ENCODE data around the gene SENP5. TPM values are rescaled to one million over a fixed set of nuclear protein-coding genes. Genes with fewer than 3 reads are reported as not detected.
"Not testable (repeated sequence)": the region's sequence is repeated elsewhere in the genome, so short reads cannot be mapped to it uniquely, and the experiment has no call there.

Gene SENP5
- total RNA-seq, 1 donor from 2014 or later, result 19.6 TPM

DNA sequence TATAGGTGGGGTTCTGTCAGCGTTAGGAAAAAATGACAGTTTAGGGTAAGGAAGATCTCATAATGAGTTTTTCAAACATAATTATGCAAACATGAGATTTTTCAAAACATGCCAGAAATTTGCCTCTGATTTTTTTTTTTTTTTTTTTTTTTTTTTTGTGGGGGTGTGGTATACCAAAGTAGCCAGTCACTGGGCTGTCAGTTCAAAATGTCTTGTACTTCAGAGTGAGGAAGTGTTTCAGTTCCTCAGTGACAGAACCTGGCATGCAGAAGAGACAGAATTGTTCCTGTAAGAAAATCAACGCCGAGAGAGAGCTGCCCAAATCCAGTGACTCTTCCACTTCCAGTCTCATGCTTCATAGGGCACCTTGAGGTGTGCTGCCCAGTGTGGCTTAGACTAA lies 64.9 kb downstream of the SENP5 start:
- no peak for ATAC-seq
- intact Hi-C loops (cut with micrococcal nuclease), result no loop called here
- DNase-seq, result no peak

DNA sequence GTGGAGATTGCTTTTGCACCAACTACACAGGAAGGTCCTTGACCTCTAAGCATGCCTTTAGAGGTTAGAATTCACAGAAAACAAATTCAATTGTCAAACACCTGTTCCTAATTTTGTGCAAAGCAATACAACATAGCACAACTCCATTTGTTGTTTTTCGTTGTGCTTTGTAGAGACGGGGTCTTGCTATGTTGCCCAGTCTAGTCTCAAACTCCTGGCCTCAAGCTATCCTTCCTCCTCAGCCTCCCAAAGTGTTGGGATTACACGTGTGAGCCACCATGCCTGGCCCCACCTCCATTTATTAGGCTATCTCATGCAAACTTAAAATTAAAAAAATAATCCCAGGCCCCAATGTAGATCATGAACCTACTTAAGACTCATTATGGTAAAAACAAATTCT lies 68.6 kb downstream of the SENP5 start:
- DNase-seq, result no peak
- intact Hi-C loops (cut with micrococcal nuclease), result no loop called here
- no peak for ATAC-seq

DNA sequence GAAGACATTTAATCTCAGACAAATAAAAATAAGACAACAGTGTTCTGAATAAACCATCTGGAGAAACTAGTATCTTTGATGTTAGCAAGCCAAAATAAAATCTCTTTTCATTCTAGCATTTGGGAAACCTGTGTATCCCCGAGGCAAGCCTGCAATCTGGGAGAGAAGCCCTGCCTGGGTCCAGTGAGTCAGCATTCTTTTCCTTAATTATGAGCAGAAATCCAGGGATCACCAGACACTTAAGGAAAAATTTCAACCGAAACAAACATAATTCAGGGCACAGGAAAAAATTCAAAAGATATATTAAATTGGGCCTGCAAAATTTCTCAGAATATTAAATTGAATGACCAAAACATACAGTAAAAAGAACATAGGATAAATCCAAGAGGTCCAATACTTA lies 70.4 kb downstream of the SENP5 start:
- DNase-seq (no peak), ATAC-seq (no peak)
- intact Hi-C loops (cut with micrococcal nuclease), result no loop called here

DNA sequence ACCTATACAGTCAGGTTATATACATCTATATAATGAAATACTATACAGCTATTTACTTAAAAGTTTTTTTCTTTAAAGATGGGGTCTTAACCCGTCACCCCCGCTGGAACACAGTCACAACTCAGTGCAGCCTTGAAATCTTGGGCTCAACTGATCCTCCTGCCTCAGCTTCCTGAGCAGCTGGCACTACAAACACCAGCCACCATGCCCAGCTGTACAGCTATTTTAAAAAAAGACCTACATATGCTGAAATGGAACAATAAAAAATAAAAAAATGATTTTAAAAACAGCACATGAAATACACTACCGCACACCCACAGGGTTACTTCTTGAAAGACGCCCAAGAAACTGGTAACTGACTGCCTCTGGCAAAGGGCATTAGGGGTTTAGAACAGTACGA lies 70.9 kb downstream of the SENP5 start:
- DNase-seq, result no peak
- ATAC-seq, result no peak
- intact Hi-C loops (cut with micrococcal nuclease), result no loop called here

DNA sequence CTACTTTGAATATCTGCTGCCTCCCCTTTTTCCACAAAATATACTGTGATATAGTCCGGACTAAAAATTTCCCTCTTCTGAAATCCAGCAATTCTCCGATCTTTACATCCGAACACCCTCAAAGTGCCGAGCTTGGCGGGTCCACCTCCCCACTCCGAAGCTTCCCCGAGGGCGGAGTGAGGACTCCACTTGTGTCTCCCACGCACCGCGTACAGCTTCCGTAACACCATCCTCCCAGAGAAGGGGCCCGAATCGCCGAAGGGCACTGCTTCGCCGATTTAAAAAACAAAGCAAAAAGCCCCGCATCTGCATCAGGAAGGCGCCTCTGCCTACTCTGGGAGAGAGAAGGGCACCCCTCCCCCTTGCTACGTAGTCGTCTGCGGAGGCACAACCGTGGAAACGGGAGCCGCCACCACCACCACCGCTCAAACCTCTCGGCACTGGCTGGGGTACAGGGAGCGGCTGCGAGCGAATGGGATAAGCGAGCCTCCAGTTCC lies 74.1 kb downstream of the SENP5 start:
- intact Hi-C loops (cut with micrococcal nuclease), result loop anchor here (10.0 kb wide), 1 partner anchor 77 kb away; the partner anchor contains the start of gene SENP5
- DNase-seq (no peak), ATAC-seq (peak; percentile 54)

DNA sequence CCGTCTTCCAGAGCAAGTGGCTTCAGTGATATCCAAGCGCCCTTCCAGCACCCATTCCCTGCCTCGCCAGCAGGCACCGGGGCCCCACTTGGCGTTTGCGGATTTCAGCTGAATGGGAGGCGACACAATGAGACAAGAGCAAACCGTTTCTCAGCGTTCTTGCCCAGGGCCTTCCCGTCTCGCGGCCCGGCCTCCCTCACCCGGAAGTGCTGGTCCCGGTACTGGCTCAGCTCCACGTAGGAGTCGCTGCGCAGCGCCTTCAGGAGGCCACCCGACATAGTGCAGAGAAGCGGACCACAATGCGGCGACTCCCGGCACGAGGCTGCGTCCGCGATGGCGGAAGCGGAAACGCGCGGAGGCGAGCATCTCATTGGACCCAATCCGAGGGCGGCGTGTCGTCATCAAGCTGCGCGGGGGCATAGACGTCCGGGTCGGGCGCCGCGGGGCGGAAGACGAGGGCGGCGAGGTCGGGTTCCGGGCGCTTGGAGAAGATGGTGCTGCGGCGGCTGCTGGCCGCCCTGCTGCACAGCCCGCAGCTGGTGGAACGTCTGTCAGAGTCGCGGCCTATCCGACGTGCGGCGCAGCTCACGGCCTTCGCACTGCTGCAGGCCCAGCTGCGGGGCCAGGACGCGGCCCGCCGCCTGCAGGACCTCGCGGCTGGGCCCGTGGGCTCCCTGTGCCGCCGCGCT lies 74.7 kb downstream of the SENP5 start, which contains the start of gene NCBP2:
Gene NCBP2 (minus strand): TSS at position 303 of the 689 bp plus-strand sequence. CDS start 25 bp downstream, at position 278.
- intact Hi-C loops (cut with micrococcal nuclease), result loop anchor here (10.0 kb wide), 1 partner anchor 78 kb away; the partner anchor contains the start of gene SENP5
- peak; percentile 99 for DNase-seq
- peak; percentile 97 for ATAC-seq

DNA sequence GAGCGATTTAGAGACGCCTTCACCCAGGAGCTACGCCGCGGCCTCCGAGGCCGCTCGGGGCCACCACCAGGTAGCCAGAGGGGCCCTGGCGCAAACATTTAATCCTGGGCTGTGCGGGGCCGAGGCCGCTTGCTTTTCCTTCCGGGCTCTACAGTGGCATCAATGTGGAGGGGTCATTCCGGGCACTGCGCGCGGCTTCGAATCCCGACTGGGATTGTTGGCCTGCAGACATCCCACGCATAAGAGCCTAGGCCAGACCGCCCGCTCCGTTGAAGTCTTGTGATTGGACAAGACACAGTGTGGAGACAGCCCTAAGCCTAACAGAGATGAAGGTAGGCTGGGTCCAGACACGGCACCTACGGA lies 75.2 kb downstream of the SENP5 start:
- DNase-seq (no peak), ATAC-seq (no peak)
- intact Hi-C loops (cut with micrococcal nuclease), result loop anchor here (10.0 kb wide), 1 partner anchor 78 kb away; the partner anchor contains the start of gene SENP5

DNA sequence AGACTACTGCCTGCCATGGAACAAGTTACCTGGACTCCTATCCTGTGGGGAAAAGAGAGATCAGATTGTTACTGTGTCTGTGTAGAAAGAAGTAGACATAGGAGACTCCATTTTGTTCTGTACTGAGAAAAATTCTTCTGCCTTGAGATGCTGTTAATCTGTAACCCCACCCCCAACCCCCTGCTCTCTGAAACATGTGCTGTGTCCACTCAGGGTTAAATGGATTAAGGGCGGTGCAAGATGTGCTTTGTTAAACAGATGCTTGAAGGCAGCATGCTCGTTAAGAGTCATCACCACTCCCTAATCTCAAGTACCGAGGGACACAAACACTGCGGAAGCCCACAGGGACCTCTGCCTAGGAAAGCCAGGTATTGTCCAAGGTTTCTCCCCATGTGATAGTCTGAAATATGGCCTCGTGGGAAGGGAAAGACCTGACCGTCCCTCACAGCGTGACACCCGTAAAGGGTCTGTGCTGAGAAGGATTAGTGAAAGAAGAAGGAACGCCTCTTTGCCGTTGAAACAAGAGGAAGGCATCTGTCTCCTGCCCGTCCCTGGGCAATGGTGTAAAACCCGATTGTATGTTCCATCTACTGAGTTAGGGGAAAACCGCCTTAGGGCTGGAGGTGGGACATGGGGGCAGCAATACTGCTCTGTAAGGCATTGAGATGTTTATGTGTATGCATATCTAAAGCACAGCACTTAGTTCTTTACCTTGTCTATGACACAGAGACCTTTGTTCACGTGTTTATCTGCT lies 76.5 kb downstream of the SENP5 start:
- DNase-seq, ATAC-seq: not testable (repeated sequence)
- intact Hi-C loops (cut with micrococcal nuclease), result loop anchor here (10.0 kb wide), 1 partner anchor 79 kb away; the partner anchor contains the start of gene SENP5

DNA sequence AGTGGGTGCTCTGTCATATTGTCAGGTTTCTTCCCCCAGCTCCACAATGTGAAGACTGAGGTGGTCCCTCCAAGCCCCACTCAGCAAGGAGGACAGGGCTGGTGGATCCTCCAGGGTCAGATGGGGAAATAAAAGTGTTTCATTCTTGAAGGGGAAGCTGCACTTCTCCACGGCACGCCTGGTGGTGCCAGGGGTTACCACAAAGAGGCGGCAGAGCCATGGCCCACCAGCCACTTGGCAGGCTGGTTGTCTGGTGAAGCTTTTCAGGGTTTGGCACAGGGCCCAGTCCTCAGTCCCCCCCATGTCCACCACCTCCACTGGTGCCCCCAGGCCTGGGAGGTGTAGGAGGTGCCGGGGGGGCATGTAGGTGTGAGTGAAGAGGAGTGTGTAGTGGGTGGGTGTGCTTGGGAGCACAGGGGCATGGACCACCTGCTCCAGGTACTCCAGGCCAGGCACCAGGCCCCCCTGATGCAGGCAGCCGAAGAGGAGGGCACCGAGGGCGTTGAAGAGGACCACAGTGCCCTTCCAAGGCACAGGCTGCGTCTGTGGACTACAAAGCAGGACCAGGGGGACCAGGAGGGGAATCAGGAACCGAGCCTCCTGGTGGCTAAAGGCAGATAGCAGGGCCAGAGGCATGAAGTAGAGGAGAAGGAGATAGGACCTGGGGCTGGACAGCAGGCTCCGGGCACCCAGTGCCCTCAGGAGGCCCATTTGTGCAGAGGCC lies 79.6 kb downstream of the SENP5 start:
- ATAC-seq (no peak), DNase-seq (no peak)
- intact Hi-C loops (cut with micrococcal nuclease), result loop anchor here (10.0 kb wide), 1 partner anchor 82 kb away; the partner anchor contains the start of gene SENP5

DNA sequence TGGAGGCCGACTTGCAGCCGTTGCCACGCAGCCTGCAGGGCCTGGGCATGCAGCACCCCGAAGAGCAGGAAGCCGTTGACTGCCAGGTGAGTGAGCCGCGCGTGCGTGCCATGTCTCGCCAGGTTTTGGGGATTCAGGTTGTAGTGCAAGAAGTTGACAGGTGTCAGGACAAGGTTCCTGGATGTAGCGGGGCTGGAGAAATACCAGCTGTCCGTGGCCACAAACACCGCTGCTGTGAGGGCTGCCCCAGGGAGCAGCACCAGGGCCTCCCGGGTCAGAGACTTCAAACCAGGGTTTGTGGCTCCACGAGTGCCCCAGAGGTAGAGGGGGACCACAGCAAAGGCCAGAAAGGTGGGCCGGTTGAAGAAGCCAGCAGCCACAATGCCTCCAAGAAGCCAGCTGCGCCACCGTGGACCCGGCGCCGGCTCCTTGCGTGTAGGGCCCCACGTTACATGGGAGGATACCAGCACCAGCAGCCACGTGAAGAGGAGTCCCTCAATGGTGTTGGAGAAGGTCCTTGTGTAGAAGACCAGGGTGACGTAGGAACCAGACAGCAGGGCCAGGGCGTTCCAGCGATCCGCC lies 80.2 kb downstream of the SENP5 start:
- intact Hi-C loops (cut with micrococcal nuclease), result loop anchor here (10.0 kb wide), 1 partner anchor 83 kb away; the partner anchor contains the start of gene SENP5
- DNase-seq (no peak), ATAC-seq (no peak)

DNA sequence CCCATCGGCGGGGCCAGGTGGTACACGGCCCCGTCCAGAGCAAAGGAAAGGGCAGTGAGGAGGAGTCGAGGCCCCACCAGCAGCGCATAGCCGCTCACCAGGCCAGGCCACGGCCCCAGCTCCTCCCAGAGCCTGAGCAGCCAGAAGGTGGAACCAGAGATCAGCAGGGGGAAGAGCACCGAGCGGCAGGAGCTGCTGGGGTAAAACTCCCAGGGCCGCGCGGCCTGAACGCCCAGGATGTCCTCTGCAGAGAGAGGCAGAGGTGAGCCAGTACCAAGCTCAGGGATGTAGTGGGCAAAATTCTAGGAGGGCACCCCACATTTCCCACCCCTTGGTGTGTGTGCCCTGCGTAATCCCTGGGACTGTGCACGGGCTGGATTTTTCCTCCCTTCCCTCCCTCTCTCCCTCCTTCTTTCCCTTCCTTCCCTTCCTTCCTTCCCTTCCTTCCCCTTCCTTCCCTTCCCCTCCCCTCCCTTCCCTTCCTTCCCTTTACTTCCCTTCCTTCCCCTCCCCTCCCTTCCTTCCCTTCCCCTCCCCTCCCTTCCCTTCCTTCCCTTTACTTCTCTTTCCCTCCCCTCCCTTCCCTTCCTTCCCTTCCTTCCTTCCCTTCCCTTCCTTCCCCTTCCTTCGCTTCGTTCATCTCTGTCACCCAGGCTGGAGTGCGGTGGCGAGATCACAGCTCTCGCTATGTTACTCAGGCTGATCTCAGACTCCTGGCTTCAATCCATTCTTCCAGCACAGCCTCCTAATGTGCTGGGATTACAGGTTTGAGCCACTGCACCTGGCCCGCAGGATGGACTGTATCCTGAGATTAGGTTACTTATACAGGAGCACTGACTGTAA lies 80.9 kb downstream of the SENP5 start:
- ATAC-seq (no peak), DNase-seq (no peak)
- intact Hi-C loops (cut with micrococcal nuclease), result loop anchor here (10.0 kb wide), 1 partner anchor 84 kb away; the partner anchor contains the start of gene SENP5

DNA sequence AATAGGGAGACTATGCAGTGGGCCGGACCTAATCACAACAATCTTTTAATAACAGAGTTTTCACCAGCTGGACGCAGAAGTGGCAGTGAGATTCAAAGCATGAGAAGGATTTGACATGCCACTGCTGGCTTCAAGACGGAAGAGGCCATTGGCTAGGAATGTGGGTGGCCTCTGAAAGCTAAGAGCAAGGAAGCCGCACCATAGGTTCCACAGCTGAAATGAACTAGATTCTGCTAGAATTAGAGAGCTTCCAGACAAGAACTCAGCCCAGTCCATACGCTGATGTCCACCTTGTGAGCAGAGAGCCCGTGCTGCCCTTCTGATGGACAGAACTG lies 81.5 kb downstream of the SENP5 start:
- DNase-seq (no peak), ATAC-seq (no peak)
- intact Hi-C loops (cut with micrococcal nuclease), result loop anchor here (10.0 kb wide), 1 partner anchor 84 kb away; the partner anchor contains the start of gene SENP5

DNA sequence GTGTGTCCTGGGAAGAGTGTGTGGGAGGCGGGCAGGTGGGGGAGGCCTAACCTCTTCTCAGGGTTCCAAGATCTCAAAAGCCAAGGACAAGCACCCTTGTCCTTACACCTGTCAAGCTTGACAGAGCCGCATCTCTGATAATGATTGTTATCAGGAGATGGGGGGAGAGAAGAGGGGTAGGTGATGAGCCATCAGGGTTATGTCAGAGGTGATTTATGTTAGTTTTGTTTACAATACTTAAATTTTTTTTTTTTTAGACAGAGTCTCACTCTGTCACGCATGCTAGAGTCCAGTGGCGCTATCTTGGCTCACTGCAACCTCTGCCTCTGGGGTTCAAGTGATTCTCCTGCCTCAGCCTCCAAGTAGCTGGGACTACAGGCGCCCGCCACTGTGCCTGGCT lies 82.0 kb downstream of the SENP5 start:
- ATAC-seq (no peak), DNase-seq (no peak)
- intact Hi-C loops (cut with micrococcal nuclease), result loop anchor here (10.0 kb wide), 1 partner anchor 85 kb away; the partner anchor contains the start of gene SENP5

DNA sequence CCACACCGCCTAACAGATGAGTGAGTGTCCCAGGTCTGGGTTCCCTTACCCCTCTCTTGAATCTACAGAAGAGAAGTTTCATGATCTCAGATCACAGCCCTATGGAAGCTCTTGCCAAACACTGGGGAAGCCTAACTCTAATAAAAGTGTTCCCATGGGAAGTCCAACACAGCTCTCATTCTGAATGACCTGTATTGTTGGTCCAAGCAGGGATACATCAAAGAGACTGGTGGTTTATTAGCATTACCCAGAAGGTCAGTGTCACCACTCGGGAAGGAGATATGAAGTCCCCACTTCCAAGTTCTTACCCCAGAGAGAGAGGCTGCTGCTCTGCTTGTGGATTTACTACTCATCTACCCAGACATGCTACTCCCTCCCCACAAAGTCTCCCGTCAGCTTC lies 83.7 kb downstream of the SENP5 start:
- intact Hi-C loops (cut with micrococcal nuclease), result no loop called here
- DNase-seq, result no peak
- no peak for ATAC-seq

DNA sequence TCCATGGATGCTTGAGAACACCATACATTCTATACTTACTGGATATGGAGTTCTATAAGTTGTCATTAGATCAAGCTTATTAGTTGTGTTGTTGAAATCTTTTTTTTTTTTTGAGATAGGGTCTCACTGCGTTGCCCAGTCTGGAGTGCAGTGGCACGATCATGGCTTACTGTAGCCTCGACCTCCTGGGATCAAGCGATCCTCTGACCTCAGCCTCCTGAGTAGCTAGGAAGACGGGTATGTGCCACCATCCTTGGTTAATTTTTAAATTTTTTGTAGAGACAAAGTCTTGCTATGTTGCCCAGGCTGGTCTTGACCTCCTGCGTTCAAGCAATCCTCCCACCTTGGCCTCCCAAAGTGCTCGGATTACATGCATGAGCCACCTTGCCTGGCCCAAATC lies 87.1 kb downstream of the SENP5 start:
- ATAC-seq, result no peak
- intact Hi-C loops (cut with micrococcal nuclease), result no loop called here

DNA sequence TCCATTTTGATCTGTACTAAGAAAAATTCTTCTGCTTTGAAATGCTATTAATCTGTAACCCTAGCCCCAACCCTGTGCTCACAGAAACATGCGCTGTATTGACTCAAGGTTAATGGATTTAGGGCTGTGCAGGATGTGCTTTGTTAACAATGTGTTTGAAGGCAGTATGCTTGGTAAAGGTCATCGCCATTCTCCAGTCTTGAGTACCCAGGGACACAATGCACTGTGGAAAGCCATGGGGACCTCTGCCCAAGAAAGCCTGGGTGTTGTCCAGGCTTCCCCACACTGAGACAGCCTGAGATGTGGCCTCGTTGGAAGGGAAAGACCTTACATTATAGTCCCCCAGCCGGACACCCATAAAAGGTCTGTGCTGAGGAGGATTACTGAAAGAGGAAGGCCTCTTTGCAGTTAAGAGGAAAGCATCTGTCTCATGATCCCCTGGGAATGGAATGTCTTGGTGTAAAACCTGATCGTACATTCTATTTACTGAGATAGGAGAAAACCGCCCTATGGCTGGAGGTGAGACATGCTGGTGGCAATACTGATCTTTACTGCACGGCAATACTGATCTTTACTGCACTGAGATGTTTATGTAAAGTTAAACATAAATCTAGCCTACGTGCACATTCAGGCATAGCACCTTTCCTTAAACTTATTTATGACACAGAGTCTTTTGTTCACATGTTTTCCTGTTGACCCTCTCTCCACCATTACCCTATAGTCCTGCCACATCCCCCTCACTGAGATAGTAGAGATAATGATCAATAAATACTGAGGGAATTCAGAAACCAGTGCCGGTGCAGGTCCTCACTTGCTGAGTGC lies 94.6 kb downstream of the SENP5 start:
- intact Hi-C loops (cut with micrococcal nuclease), result no loop called here
- DNase-seq (no peak), ATAC-seq (no peak)

More for the DNA sequence above, 87.1 kb downstream of the SENP5 start:
- no peak for DNase-seq

DNA sequence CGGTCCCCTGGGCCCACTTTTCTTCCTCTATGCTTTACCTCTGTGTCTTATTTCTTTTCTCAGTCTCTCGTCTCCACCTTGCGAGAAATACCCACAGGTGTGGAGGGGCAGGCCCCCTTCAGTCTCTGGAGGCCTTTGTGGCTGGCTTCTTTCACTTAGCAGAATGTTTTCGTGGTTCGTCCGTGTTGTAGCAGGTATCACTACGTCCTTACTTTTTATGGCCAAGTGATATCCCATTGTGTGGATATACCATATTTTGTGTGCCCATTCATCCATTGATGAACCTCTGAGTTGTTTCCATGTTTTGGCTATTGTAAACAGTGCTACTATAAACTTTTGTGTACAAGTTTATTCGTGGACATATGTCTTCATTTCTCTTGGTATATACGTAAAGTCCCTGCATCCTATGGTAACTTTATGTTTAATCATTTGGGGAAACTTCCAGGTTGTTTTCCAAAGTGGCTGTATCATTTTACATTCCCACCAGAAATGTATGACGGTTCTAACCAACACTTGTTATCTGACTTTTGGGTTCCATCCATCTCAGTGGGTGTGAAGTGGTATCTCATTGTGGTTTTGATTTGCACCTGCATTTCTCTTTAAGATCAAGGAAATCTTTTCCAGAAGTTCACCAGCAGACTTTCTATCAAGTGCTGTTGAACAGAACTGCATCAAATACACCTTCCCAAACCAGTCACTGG lies 95.4 kb downstream of the SENP5 start:
- no peak for ATAC-seq
- intact Hi-C loops (cut with micrococcal nuclease), result no loop called here
- no peak for DNase-seq

Data from left ventricle myocardium superior (tissue), 1 donor.